Measurements from ENCODE around the gene EXOC6B.

Gene EXOC6B

GRCh38 chr2:72789241-72789640, 36.6 kb downstream of the EXOC6B start:
- DNase-seq (ENCODE audit: low read depth), result no peak

- DNase-seq (ENCODE audit: low read depth), result no peak
These were observed 37.1 kb downstream of the EXOC6B start for GRCh38 chr2:72788756-72789155.

- DNase-seq (ENCODE audit: low read depth), result no peak
These were observed 40.3 kb downstream of the EXOC6B start for GRCh38 chr2:72785517-72785916.

GRCh38 chr2:72782520-72782919, 43.3 kb downstream of the EXOC6B start:
- no peak for DNase-seq (ENCODE audit: low read depth)

GRCh38 chr2:72781480-72781879, 44.4 kb downstream of the EXOC6B start:
- DNase-seq (ENCODE audit: low read depth), result no peak

GRCh38 chr2:72780477-72780876, 45.4 kb downstream of the EXOC6B start:
- DNase-seq (ENCODE audit: low read depth), result no peak

- no peak for DNase-seq (ENCODE audit: low read depth)
These were observed 46.3 kb downstream of the EXOC6B start for GRCh38 chr2:72779495-72779894.

- no peak for DNase-seq (ENCODE audit: low read depth)
These were observed 47.4 kb downstream of the EXOC6B start for GRCh38 chr2:72778410-72778809.

- DNase-seq (ENCODE audit: low read depth), result no peak
These were observed 54.9 kb downstream of the EXOC6B start for GRCh38 chr2:72770879-72771461.

GRCh38 chr2:72765997-72766609, 59.7 kb downstream of the EXOC6B start:
- no peak for DNase-seq (ENCODE audit: low read depth)

GRCh38 chr2:72762276-72762675, 63.6 kb downstream of the EXOC6B start:
- no peak for DNase-seq (ENCODE audit: low read depth)

GRCh38 chr2:72759755-72760154, 66.1 kb downstream of the EXOC6B start:
- no peak for DNase-seq (ENCODE audit: low read depth)

GRCh38 chr2:72757177-72757775, 68.6 kb downstream of the EXOC6B start:
- no peak for DNase-seq (ENCODE audit: low read depth)

- no peak for DNase-seq (ENCODE audit: low read depth)
These were observed 70.0 kb downstream of the EXOC6B start for GRCh38 chr2:72755647-72756423.

GRCh38 chr2:72754628-72755320, 71.1 kb downstream of the EXOC6B start:
- DNase-seq (ENCODE audit: low read depth), result no peak

GRCh38 chr2:72750977-72751639, 74.7 kb downstream of the EXOC6B start:
- no peak for DNase-seq (ENCODE audit: low read depth)

GRCh38 chr2:72750466-72750865, 75.4 kb downstream of the EXOC6B start:
- DNase-seq (ENCODE audit: low read depth), result no peak

- DNase-seq (ENCODE audit: low read depth), result no peak
These were observed 78.5 kb downstream of the EXOC6B start for GRCh38 chr2:72747344-72747743.

GRCh38 chr2:72745679-72746368, 80.0 kb downstream of the EXOC6B start:
- no peak for DNase-seq (ENCODE audit: low read depth)

- no peak for DNase-seq (ENCODE audit: low read depth)
These were observed 81.8 kb downstream of the EXOC6B start for GRCh38 chr2:72744049-72744448.

- no peak for DNase-seq (ENCODE audit: low read depth)
These were observed 82.4 kb downstream of the EXOC6B start for GRCh38 chr2:72743481-72743880.

All from stimulated activated CD8-positive, alpha-beta memory T cell treated with anti-CD3 and anti-CD28 coated beads, Interleukin-7, amount 100 ng/mL, for 24 hours (primary cell).